GM12872 (cell line): ENCODE data around the gene MEF2D.

Experiments
- TF ChIP-seq, protein P1 (sequence below): IDR thresholded peaks from 3 replicates; pipeline ENCODE4 v1.5.1; 2011; ENCODE audit warnings: low read depth, mild to moderate bottlenecking, low read length, moderate library complexity; ENCODE audit not compliant: insufficient read depth

Gene MEF2D

GRCh38 chr1:156524481-156524869, 23.9 kb upstream of the MEF2D start:
- TF ChIP-seq, protein P1, sequence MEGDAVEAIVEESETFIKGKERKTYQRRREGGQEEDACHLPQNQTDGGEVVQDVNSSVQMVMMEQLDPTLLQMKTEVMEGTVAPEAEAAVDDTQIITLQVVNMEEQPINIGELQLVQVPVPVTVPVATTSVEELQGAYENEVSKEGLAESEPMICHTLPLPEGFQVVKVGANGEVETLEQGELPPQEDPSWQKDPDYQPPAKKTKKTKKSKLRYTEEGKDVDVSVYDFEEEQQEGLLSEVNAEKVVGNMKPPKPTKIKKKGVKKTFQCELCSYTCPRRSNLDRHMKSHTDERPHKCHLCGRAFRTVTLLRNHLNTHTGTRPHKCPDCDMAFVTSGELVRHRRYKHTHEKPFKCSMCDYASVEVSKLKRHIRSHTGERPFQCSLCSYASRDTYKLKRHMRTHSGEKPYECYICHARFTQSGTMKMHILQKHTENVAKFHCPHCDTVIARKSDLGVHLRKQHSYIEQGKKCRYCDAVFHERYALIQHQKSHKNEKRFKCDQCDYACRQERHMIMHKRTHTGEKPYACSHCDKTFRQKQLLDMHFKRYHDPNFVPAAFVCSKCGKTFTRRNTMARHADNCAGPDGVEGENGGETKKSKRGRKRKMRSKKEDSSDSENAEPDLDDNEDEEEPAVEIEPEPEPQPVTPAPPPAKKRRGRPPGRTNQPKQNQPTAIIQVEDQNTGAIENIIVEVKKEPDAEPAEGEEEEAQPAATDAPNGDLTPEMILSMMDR: no peak

GRCh38 chr1:156523801-156524480, 23.4 kb upstream of the MEF2D start:
- TF ChIP-seq, protein P1: no peak

DNA sequence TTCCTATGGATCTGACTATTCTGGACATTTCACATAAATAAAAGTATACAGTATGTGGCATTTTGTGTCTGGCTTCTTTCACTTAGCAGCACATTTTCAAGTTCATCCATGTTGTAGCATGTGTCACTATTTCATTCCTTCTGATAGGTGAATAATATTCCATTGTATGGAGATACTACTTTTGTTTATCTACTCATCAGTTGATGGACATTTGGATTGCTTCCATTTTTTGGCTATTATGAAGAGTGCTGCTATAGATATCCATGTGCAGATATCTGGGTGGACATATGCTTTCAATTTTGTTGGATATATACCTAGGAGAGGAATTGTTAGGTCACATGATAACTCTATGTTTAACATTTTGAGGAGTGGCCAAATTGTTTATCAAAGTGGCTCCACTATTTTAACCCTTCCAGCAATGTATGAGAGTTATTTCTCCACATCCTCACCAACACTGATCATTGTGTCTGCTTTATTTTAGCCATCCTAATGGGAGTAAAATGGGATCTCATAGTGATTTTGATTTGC, 21.9 kb upstream of the MEF2D start:
- TF ChIP-seq, protein P1: no peak

- TF ChIP-seq, protein P1: no peak
Observed at GRCh38 chr1:156517748-156518147, 17.2 kb upstream of the MEF2D start.

- TF ChIP-seq, protein P1: no peak
Observed at GRCh38 chr1:156516821-156517220, 16.2 kb upstream of the MEF2D start.

- TF ChIP-seq, protein P1: no peak
Observed at GRCh38 chr1:156515956-156516355, 15.4 kb upstream of the MEF2D start.

DNA sequence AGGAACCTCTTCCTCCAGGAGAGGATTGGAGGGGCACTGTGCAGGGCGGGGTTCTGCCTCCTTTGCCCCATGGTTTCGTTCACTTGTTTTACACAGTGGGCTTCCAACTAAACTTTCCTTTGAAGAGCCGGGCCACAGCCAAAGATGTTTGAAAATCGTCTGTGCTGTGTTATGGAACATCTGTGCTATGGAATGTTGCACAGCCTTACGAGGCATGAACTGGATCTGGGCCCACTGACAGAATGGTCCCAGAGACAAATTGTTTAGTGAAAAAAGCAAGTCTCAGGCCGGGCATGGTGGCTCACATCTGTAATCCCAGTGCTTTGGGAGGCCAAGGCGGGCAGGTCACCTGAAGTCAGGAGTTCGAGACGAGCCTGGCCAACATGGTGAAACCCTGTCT, 12.6 kb upstream of the MEF2D start:
- TF ChIP-seq, protein P1: no peak

GRCh38 chr1:156511644-156512043, 11.1 kb upstream of the MEF2D start:
- TF ChIP-seq, protein P1: no peak
